ENCODE measurements around the gene COL1A1. TPM values are rescaled to one million over a fixed set of nuclear protein-coding genes. Genes with fewer than 3 reads are reported as not detected.

Gene COL1A1
- total and polyA plus RNA-seq, 2 of the 13 experiments (the other 11 are each of a cell fraction or from before 2014, with no cell fraction given): 0.05 TPM; not detected in 1

GRCh38 chr17:50177983-50178834 is 23.2 kb downstream of the COL1A1 start (continued):
- TF ChIP-seq CEBPG (CRISPR knock-in tag; IDR thresholded peaks at IDR 0.05) (peak; percentile 25; the same call in 1 of the 2 replicates), CERS6 (CRISPR knock-in tag; IDR thresholded peaks at IDR 0.05) (no peak), NFKBIZ (CRISPR knock-in tag; IDR thresholded peaks at IDR 0.05) (peak; percentile 37; the same call in 1 of the 2 replicates), FOXO1 (CRISPR knock-in tag; IDR thresholded peaks at IDR 0.05) (no peak), PHF8 (CRISPR knock-in tag; IDR thresholded peaks at IDR 0.05) (peak; percentile 41; the same call in 1 of the 2 replicates), MTA1 (CRISPR knock-in tag; IDR thresholded peaks at IDR 0.05; ENCODE audit: borderline replicate concordance) (peak; percentile 60; the same call in 1 of the 2 replicates), ZC3H4 (CRISPR knock-in tag; IDR thresholded peaks at IDR 0.05; ENCODE audit: borderline replicate concordance) (no peak), MED13 (CRISPR knock-in tag; IDR thresholded peaks at IDR 0.05) (no peak), ZNF740 (CRISPR knock-in tag; IDR thresholded peaks at IDR 0.05) (0 out of 2 replicates have a peak, but pooled peaks have one; percentile 58), PHF21A (CRISPR knock-in tag; IDR thresholded peaks at IDR 0.05) (peak; percentile 56), ZBED4 (CRISPR knock-in tag; IDR thresholded peaks at IDR 0.05; ENCODE audit: borderline replicate concordance) (no peak; the same call in 1 of the 2 replicates), TERF1 (CRISPR knock-in tag; IDR thresholded peaks at IDR 0.05) (no peak), CREBL2 (CRISPR knock-in tag; IDR thresholded peaks at IDR 0.05; ENCODE audit: borderline replicate concordance) (no peak), HDAC1 (CRISPR knock-in tag; IDR thresholded peaks at IDR 0.05) (peak; percentile 60; the same call in 1 of the 2 replicates), PPARG (CRISPR knock-in tag; conservative IDR thresholded peaks at IDR 0.05) (no peak), ARNT2 (CRISPR knock-in tag; IDR thresholded peaks at IDR 0.05; ENCODE audit: low read depth) (no peak), TAF15 (IDR thresholded peaks at IDR 0.05; ENCODE audit: low read depth, low read length, poor library complexity, severe bottlenecking) (no peak), ZSCAN22 (CRISPR knock-in tag; IDR thresholded peaks at IDR 0.05) (0 out of 2 replicates have a peak, but pooled peaks have one; percentile 56), MATR3 (CRISPR knock-in tag; IDR thresholded peaks at IDR 0.05) (no peak)
